Measurements from ENCODE around the gene CCDC34.

Gene CCDC34

DNA sequence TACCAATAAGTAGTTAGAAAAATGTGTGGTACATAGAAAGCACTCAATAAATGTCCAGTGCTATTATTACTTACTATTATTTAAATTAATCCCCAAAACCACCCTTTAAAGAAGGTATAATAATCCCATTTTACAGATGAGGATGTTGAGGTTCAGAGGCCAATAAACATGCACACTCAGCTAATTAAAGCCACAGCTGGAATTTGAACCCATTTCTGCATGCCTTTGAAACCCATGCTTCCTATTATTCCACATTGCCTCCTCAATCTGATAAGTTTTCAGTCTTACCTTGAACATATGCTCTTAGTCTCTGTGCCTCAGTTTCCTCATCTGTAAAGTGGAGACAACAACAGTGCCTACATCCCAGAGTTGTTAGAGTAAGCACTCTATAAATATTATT, 52.8 kb downstream of the CCDC34 start:
- H3K27me3 ChIP-seq (ENCODE audit: insufficient read depth, poor library complexity, severe bottlenecking): no peaks in the 10 kb centered on the region
- TF ChIP-seq REST (IDR thresholded peaks at IDR 0.05; ENCODE audit: insufficient replicate concordance, low read depth) (no peak), GABPA (IDR thresholded peaks at IDR 0.05; ENCODE audit: low read depth) (no peak), POLR2AphosphoS5 (IDR thresholded peaks at IDR 0.05; ENCODE audit: low read depth) (no peak), SPI1 (IDR thresholded peaks at IDR 0.05; ENCODE audit: borderline replicate concordance, low read depth) (no peak), CTCF (IDR thresholded peaks at IDR 0.05; ENCODE audit: insufficient read depth, low read length) (no peak)
- DNase-seq (ENCODE audit: low read depth in 1 of 2, low spot score in 1 of 2): no peak
- no peak overlapping the region for H3K27ac ChIP-seq (replicated peaks)
- H3K4me3 ChIP-seq (replicated peaks; ENCODE audit: insufficient read depth, low read length): no peak overlapping the region

DNA sequence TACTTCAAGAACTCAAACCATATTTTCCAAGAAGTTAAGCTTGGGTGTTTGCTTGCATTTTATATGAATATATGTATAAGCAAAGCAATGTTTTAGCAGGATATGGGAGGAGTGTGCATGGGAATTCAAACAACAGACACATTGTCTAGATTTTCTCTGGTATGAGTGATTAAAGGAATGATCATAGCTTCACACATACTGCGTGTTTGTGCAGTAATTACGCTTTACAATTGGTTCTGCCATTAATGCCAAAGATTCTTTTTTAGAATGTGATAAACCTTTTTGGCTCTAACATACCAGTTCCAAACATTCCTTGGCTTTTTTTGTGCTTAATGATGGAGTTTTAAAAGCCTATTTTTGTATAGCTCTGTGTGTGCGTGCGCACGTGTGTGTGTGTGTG, 54.0 kb downstream of the CCDC34 start:
- no peak for DNase-seq (ENCODE audit: low read depth in 1 of 2, low spot score in 1 of 2)
- Histone ChIP-seq H3K27me3 (ENCODE audit: insufficient read depth, poor library complexity, severe bottlenecking) (no peaks in the 10 kb centered on the region), H3K27ac (replicated peaks) (no peak overlapping the region), H3K4me3 (replicated peaks; ENCODE audit: insufficient read depth, low read length) (no peak overlapping the region)
- TF ChIP-seq POLR2AphosphoS5 (IDR thresholded peaks at IDR 0.05; ENCODE audit: low read depth): no peak
- no peak for TF ChIP-seq SPI1 (IDR thresholded peaks at IDR 0.05; ENCODE audit: borderline replicate concordance, low read depth)
- no peak for TF ChIP-seq GABPA (IDR thresholded peaks at IDR 0.05; ENCODE audit: low read depth)
- no peak for TF ChIP-seq CTCF (IDR thresholded peaks at IDR 0.05; ENCODE audit: insufficient read depth, low read length)
- TF ChIP-seq REST (IDR thresholded peaks at IDR 0.05; ENCODE audit: insufficient replicate concordance, low read depth): no peak

DNA sequence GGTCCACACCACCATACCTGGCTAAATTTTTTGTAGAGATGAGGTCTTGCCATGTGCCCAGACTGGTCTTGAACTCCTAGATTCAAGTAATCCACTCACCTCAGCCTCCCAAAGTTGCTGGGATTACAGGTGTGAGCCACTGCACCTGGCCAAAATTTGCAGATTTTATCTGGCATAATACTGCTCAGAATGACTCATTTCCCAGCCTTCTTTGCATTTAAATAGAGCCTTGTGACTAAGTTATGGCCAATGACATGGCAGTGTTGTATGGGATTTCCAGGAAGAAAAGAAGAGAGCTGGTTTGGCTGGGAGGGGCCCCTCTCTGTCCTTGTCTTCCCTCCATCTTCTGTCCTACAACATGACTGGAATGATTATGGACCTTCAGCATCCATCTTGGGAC, 55.8 kb downstream of the CCDC34 start:
- H3K4me3 ChIP-seq (replicated peaks; ENCODE audit: insufficient read depth, low read length): no peak overlapping the region
- no peak for DNase-seq (ENCODE audit: low read depth in 1 of 2, low spot score in 1 of 2)
- no peak for TF ChIP-seq POLR2AphosphoS5 (IDR thresholded peaks at IDR 0.05; ENCODE audit: low read depth)
- TF ChIP-seq SPI1 (IDR thresholded peaks at IDR 0.05; ENCODE audit: borderline replicate concordance, low read depth): no peak
- TF ChIP-seq GABPA (IDR thresholded peaks at IDR 0.05; ENCODE audit: low read depth): no peak
- no peak for TF ChIP-seq REST (IDR thresholded peaks at IDR 0.05; ENCODE audit: insufficient replicate concordance, low read depth)
- no peak for TF ChIP-seq CTCF (IDR thresholded peaks at IDR 0.05; ENCODE audit: insufficient read depth, low read length)
- H3K27me3 ChIP-seq (ENCODE audit: insufficient read depth, poor library complexity, severe bottlenecking): no peaks in the 10 kb centered on the region
- H3K27ac ChIP-seq (replicated peaks): no peak overlapping the region

Data from HL-60 (cell line).